ENCODE data around the gene TRAF3IP1. TPM values are rescaled to one million over a fixed set of nuclear protein-coding genes. Genes with fewer than 3 reads are reported as not detected.

TRAF3IP1 gene
- 8.1 and 12.0 TPM in 2 replicates for total RNA-seq

GRCh38 chr2:238320246-238320647 is at the start of gene TRAF3IP1:
Gene TRAF3IP1 (plus strand): TSS chr2:238320518. CDS start chr2:238320663, 145 bp downstream.

GRCh38 chr2:238287737-238288649 is 32.3 kb upstream of the TRAF3IP1 start, which contains the start of gene PER2:
Gene PER2 (minus strand): TSS chr2:238288610. CDS start chr2:238277936, 10,674 bp downstream.

GRCh38 chr2:238426568-238427434 is 106.5 kb downstream of the TRAF3IP1 start, which contains the start of gene ASB1:
Gene ASB1 (plus strand): TSS chr2:238426927. CDS start chr2:238427071, 144 bp downstream.

Other genes starting within 250 kb of the TRAF3IP1 start
- 1.9 and 2.5 TPM in 2 replicates for gene ESPNL, start 220.2 kb upstream of the TRAF3IP1 start, total RNA-seq
- 5.2 and 11.7 TPM in 2 replicates for gene KLHL30, start 181.8 kb upstream of the TRAF3IP1 start, total RNA-seq
- 0.56 and 4.8 TPM in 2 replicates for gene ERFE, start 161.5 kb upstream of the TRAF3IP1 start, total RNA-seq
- 16.8 and 22.8 TPM in 2 replicates for gene ILKAP, start 116.8 kb upstream of the TRAF3IP1 start, total RNA-seq
- gene HES6, start 80.5 kb upstream of the TRAF3IP1 start, total RNA-seq = 1.3 TPM in 2 replicates
- 3.9 and 4.1 TPM in 2 replicates for gene PER2, start 31.9 kb upstream of the TRAF3IP1 start, total RNA-seq
- 45.4 and 109 TPM in 2 replicates for gene ASB1, start 106.4 kb downstream of the TRAF3IP1 start, total RNA-seq

All from smooth muscle cell of the pulmonary artery (primary cell).